ENCODE measurements around the gene SLC25A47.

Gene SLC25A47

GRCh38 chr14:100348784-100349685, 25.9 kb downstream of the SLC25A47 start:
- no peak for DNase-seq (ENCODE audit: low read depth in 3 of 3)

DNA sequence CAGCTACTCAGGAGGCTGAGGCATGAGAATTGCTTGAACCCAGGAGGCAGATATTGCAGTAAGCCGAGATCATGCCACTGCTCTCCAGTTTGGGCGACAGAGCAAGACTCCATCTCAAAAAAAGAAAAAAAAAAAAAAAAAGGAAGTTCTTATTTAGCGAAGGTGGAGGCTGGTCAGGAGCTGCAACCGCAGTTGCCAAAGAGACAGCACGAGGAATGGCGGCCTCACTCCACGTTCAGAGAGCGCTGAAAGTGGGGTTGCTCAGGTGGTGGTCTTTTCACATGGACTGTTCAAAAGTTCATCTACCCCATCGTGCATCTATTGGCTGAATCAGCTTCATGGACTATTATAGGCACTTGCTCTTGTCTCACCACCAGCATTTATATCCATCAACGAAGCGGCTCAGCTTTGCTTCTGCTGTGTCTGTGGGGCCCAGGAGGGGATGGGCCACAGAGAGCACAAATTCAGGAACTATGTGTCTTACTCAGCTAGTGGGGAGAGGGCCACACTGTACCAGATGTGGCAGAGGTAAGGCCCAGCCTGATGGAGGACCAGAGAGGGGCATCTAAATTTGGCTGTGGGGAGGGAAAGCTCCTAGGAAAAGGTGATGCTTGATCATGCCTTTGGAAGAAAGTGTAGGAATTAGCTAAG, 27.3 kb downstream of the SLC25A47 start:
- DNase-seq (ENCODE audit: low read depth in 3 of 3): no peak

DNA sequence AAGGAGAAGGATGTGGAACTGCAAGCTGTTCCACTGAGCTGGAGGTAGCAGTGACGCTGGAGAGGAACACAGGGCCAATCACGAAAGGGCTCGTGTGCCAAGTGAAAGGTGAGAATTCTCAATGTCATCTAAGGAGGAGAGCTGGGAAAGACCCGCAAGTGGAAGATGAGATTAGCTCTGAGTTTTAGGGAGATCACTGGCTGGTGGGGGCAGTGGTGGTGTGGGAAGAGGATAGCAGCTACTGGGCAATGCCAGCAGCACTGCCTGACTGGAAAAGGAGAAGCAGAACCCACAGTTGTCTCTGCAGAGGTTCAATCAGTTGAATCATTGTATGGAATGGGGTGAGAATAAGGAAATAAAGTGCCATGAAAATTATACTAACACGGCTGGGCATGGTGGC, 27.8 kb downstream of the SLC25A47 start:
- no peak for DNase-seq (ENCODE audit: low read depth in 3 of 3)

GRCh38 chr14:100358396-100358795, 35.3 kb downstream of the SLC25A47 start:
- DNase-seq (ENCODE audit: low read depth in 3 of 3): no peak

DNA sequence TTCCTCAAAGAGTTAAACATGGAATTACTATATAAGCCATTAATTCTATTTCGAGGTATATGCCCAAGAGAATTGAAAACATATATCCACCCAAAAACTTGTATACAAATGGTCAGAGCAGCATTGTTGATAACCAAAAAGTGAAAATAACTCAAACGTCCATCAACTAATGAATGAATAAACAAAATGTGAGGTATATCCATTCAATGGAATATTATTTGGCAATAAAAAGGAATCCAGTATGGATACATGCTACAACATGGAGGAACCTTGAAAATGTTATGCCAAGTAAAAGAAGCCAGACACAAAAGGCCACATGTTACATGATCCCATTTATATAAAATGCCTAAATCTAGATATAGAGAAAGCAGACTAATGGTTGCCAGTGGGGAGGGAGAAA, 36.0 kb downstream of the SLC25A47 start:
- no peak for DNase-seq (ENCODE audit: low read depth in 3 of 3)

- no peak for DNase-seq (ENCODE audit: low read depth in 3 of 3)
These were observed 36.7 kb downstream of the SLC25A47 start for GRCh38 chr14:100359881-100360280.

DNA sequence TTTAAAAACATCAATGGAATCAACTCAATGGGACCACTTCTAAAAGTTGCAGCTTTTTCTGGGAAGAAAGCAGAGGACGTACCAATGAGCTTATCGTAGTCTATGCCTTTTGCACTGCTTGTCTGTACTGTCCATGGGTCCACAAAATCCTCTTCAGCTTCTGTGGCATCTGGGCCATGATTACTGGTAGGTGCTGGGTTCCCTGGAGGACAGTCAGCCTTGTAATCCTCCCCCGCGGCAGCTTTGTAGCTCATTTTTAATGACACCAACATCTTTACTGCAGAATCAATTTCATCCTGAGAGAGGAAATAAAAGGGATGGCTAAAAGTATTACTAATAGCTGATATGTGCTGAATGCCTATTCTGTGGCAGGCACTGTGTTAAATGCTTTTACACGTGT, 38.5 kb downstream of the SLC25A47 start:
- no peak for DNase-seq (ENCODE audit: low read depth in 3 of 3)

- DNase-seq (ENCODE audit: low read depth in 3 of 3): no peak
These were observed 39.3 kb downstream of the SLC25A47 start for GRCh38 chr14:100362311-100362927.

GRCh38 chr14:100363053-100363452, 39.9 kb downstream of the SLC25A47 start:
- DNase-seq (ENCODE audit: low read depth in 3 of 3): no peak

DNA sequence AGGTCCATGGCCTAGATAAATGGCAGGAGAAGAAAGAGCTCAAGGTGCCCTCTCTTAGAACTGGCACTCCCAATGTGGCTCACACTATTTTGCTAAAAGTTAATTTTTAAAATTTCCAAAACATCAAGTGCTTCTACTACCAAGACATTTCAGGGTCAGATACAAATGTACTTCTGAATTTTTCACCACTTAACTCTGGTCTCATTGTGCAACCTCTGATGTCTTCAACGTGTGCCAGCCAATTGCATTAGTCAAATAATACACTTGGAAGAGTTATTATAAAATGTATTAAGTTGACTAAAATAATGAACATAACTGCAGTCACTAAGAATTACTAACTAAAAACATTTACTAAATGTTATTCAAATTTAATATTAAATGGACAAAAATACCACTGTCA, 41.3 kb downstream of the SLC25A47 start:
- DNase-seq (ENCODE audit: low read depth in 3 of 3): no peak

DNA sequence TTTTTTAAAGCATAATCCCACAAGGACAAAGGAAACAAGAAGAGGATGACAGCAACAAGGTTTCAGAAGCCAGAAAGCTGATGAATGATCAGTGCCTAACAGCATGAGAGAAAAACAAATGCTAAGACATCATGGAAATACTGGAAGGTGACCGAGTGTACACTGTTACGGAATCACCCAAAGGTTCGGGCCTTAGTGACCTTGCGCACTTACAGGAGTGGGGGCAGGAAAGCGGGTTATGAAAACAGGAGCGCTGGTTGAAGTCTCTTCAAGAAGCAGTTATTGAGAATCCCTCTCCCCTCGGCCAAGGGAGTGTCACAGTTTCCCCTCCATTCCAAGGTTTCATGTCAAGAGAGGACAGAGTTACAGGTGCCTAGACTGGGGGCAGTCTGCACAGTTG, 42.6 kb downstream of the SLC25A47 start:
- no peak for DNase-seq (ENCODE audit: low read depth in 3 of 3)

DNA sequence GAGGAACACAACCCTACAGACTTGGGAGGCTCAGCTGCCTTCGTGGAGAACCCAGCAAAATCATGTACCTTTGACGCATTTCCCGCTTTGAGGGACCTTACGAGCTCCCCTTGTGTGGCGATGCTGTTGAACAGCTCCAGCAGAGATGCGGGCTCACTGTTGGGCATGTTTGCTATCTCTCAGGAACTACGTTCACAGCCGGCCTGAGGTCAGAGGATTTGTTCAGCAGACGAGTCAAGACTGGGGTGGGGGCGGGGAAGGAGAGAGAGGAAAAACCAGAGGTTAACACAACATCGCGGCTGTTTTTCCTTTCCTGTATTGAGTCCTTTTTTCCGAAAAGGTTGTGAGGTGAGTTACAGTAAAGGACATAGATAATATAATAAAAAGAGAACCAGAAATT, 45.9 kb downstream of the SLC25A47 start:
- no peak for DNase-seq (ENCODE audit: low read depth in 3 of 3)

DNA sequence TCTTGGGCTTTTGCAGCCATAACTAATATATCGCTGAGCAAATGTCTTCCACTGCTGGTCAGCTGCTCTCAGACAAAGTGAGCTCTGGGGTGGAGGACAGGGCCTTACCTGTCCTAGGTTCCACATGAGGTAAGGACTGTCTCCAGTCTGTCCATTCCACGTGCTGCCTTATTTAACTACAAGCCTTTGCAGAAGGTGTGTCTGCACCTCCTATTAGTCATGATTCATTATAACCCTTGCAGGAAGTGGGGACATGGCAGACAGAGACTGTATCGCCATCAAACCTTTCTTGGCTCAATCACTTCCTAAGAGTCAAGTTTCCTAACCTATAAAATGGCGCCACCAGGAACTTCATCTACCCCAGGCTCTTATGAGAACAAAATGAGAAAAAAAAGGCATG, 46.9 kb downstream of the SLC25A47 start:
- no peak for DNase-seq (ENCODE audit: low read depth in 3 of 3)

GRCh38 chr14:100371773-100372172, 48.6 kb downstream of the SLC25A47 start:
- no peak for DNase-seq (ENCODE audit: low read depth in 3 of 3)

- no peak for DNase-seq (ENCODE audit: low read depth in 3 of 3)
These were observed 49.4 kb downstream of the SLC25A47 start for GRCh38 chr14:100372357-100373048.

- no peak for DNase-seq (ENCODE audit: low read depth in 3 of 3)
These were observed 51.1 kb downstream of the SLC25A47 start for GRCh38 chr14:100374270-100374669.

DNA sequence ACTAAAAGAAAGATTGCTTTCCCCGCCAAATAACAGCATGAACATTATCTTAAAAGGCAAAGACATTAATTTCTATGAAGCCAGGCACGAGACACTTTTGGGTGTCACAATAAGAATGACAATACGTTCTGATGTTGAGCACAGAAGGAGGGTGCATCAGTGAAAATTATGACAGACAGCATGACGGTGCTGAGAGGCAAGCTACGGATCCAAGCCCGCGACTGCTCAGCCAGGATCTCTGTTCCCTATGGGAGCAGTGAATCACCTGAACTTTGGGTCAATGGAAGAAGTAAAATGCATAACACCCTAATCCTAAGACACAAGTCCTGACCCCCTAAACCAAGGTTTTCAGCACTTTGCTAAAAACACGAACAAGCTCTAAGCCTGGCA, 51.7 kb downstream of the SLC25A47 start:
- DNase-seq (ENCODE audit: low read depth in 3 of 3): no peak

GRCh38 chr14:100375266-100375962, 52.3 kb downstream of the SLC25A47 start:
- DNase-seq (ENCODE audit: low read depth in 3 of 3): peak; percentile 61 to 85 (median 75)

- peak; percentile 88 to 92 (median 88) for DNase-seq (ENCODE audit: low read depth in 3 of 3)
These were observed 53.0 kb downstream of the SLC25A47 start, which contains the start of gene WDR25 for GRCh38 chr14:100375963-100376735. Gene WDR25, plus strand, starts transcription at chr14:100376485.

GRCh38 chr14:100376751-100377171, 53.6 kb downstream of the SLC25A47 start:
- DNase-seq (ENCODE audit: low read depth in 3 of 3): no peak
